Measurements from ENCODE around the gene PAX2. TPM values are rescaled to one million over a fixed set of nuclear protein-coding genes. Genes with fewer than 3 reads are reported as not detected.

The PAX2 gene
- total RNA-seq, 1 donor from 2014 or later: 0.23 TPM

GRCh38 chr10:100814751-100815474 lies 69.5 kb downstream of the PAX2 start:
- no peak overlapping the region for H3K9ac ChIP-seq (ENCODE audit: low read length)
- no peak overlapping the region for H2AFZ ChIP-seq (ENCODE audit: low read depth, low read length)
- TF ChIP-seq CTCF (IDR thresholded peaks at IDR 0.05; ENCODE audit: insufficient read depth, low read depth, low read length): no peak
- no peak for TF ChIP-seq EZH2 (IDR thresholded peaks at IDR 0.05; ENCODE audit: insufficient read depth, low read length)
- Mint-ChIP-seq H3K27me3 (ENCODE audit: low read depth, unreplicated experiment) (peaks cover 92% of the 10 kb centered on the region), H3K36me3 (ENCODE audit: low read depth, unreplicated experiment) (peaks cover under 1% of the 10 kb centered on the region), H3K27ac (ENCODE audit: unreplicated experiment) (no peak overlapping the region), H3K4me3 (ENCODE audit: unreplicated experiment) (no peak overlapping the region), H3K4me1 (ENCODE audit: low read depth, unreplicated experiment) (no peaks in the 10 kb centered on the region), H3K9me3 (ENCODE audit: unreplicated experiment) (no peaks in the 10 kb centered on the region)
- no peak overlapping the region for H3K4me3 ChIP-seq (ENCODE audit: insufficient read depth, low read depth, low read length)
- no peaks in the 10 kb centered on the region for H3K4me1 ChIP-seq (ENCODE audit: insufficient read depth, low read length)
- H3K27me3 ChIP-seq (ENCODE audit: insufficient read depth, low read length): peaks cover 59% of the 10 kb centered on the region
- H3K79me2 ChIP-seq (ENCODE audit: insufficient read depth, low read length): no peaks in the 10 kb centered on the region
- no peaks in the 10 kb centered on the region for H4K20me1 ChIP-seq (ENCODE audit: insufficient read depth, low read length)
- FAIRE-seq (no peak), DNase-seq (ENCODE audit: low read depth) (no peak)
- no peaks in the 10 kb centered on the region for H3K9me3 ChIP-seq (ENCODE audit: insufficient read depth, low read depth, low read length)
- no peak overlapping the region for H3K4me2 ChIP-seq (ENCODE audit: low read length)
- no peak overlapping the region for H3K27ac ChIP-seq (ENCODE audit: low read depth, low read length)
- H3K36me3 ChIP-seq (ENCODE audit: insufficient read depth, low read length): no peaks in the 10 kb centered on the region

GRCh38 chr10:100816671-100817070 lies 71.3 kb downstream of the PAX2 start:
- Histone ChIP-seq H3K4me2 (ENCODE audit: low read length) (no peak overlapping the region), H3K79me2 (ENCODE audit: insufficient read depth, low read length) (no peaks in the 10 kb centered on the region), H3K4me1 (ENCODE audit: insufficient read depth, low read length) (no peaks in the 10 kb centered on the region), H3K9me3 (ENCODE audit: insufficient read depth, low read depth, low read length) (no peaks in the 10 kb centered on the region), H2AFZ (ENCODE audit: low read depth, low read length) (no peak overlapping the region), H3K27ac (ENCODE audit: low read depth, low read length) (no peak overlapping the region), H3K27me3 (ENCODE audit: insufficient read depth, low read length) (peaks cover 65% of the 10 kb centered on the region), H3K4me3 (ENCODE audit: insufficient read depth, low read depth, low read length) (no peak overlapping the region), H3K9ac (ENCODE audit: low read length) (no peak overlapping the region), H4K20me1 (ENCODE audit: insufficient read depth, low read length) (no peaks in the 10 kb centered on the region), H3K36me3 (ENCODE audit: insufficient read depth, low read length) (no peaks in the 10 kb centered on the region)
- Mint-ChIP-seq H3K4me1 (ENCODE audit: low read depth, unreplicated experiment) (no peaks in the 10 kb centered on the region), H3K36me3 (ENCODE audit: low read depth, unreplicated experiment) (no peaks in the 10 kb centered on the region), H3K4me3 (ENCODE audit: unreplicated experiment) (no peak overlapping the region), H3K27ac (ENCODE audit: unreplicated experiment) (no peak overlapping the region), H3K9me3 (ENCODE audit: unreplicated experiment) (no peaks in the 10 kb centered on the region), H3K27me3 (ENCODE audit: low read depth, unreplicated experiment) (peaks cover 93% of the 10 kb centered on the region)
- TF ChIP-seq EZH2 (IDR thresholded peaks at IDR 0.05; ENCODE audit: insufficient read depth, low read length) (no peak), CTCF (IDR thresholded peaks at IDR 0.05; ENCODE audit: insufficient read depth, low read depth, low read length) (no peak)
- DNase-seq (ENCODE audit: low read depth) (no peak), FAIRE-seq (no peak)

GRCh38 chr10:100817268-100817839 lies 72.0 kb downstream of the PAX2 start:
- TF ChIP-seq EZH2 (IDR thresholded peaks at IDR 0.05; ENCODE audit: insufficient read depth, low read length): no peak
- TF ChIP-seq CTCF (IDR thresholded peaks at IDR 0.05; ENCODE audit: insufficient read depth, low read depth, low read length): no peak
- H4K20me1 ChIP-seq (ENCODE audit: insufficient read depth, low read length): no peaks in the 10 kb centered on the region
- no peaks in the 10 kb centered on the region for H3K36me3 ChIP-seq (ENCODE audit: insufficient read depth, low read length)
- no peaks in the 10 kb centered on the region for H3K4me1 Mint-ChIP-seq (ENCODE audit: low read depth, unreplicated experiment)
- H3K27me3 Mint-ChIP-seq (ENCODE audit: low read depth, unreplicated experiment): peaks cover 92% of the 10 kb centered on the region
- H3K4me3 Mint-ChIP-seq (ENCODE audit: unreplicated experiment): no peak overlapping the region
- no peak overlapping the region for H3K9ac ChIP-seq (ENCODE audit: low read length)
- DNase-seq (ENCODE audit: low read depth): no peak
- H3K79me2 ChIP-seq (ENCODE audit: insufficient read depth, low read length): no peaks in the 10 kb centered on the region
- no peaks in the 10 kb centered on the region for H3K36me3 Mint-ChIP-seq (ENCODE audit: low read depth, unreplicated experiment)
- no peak overlapping the region for H2AFZ ChIP-seq (ENCODE audit: low read depth, low read length)
- no peak overlapping the region for H3K4me2 ChIP-seq (ENCODE audit: low read length)
- no peak overlapping the region for H3K27ac Mint-ChIP-seq (ENCODE audit: unreplicated experiment)
- no peaks in the 10 kb centered on the region for H3K9me3 Mint-ChIP-seq (ENCODE audit: unreplicated experiment)
- H3K4me1 ChIP-seq (ENCODE audit: insufficient read depth, low read length): no peaks in the 10 kb centered on the region
- peaks cover 67% of the 10 kb centered on the region for H3K27me3 ChIP-seq (ENCODE audit: insufficient read depth, low read length)
- no peak for FAIRE-seq
- H3K4me3 ChIP-seq (ENCODE audit: insufficient read depth, low read depth, low read length): no peak overlapping the region
- H3K9me3 ChIP-seq (ENCODE audit: insufficient read depth, low read depth, low read length): no peaks in the 10 kb centered on the region
- no peak overlapping the region for H3K27ac ChIP-seq (ENCODE audit: low read depth, low read length)

Measured in astrocyte (in vitro differentiated cells and primary cell).